ENCODE measurements around the gene FBXW11.

FBXW11 gene

GRCh38 chr5:171839112-171839511 lies 167.3 kb downstream of the FBXW11 start:
- Histone ChIP-seq H3K4me3 (ENCODE audit: low read length) (no peak overlapping the region), H3K9ac (ENCODE audit: low read length) (no peak overlapping the region), H3K9me3 (ENCODE audit: control insufficient read depth, low read length) (no peaks in the 10 kb centered on the region), H3K36me3 (ENCODE audit: control insufficient read depth, insufficient read depth, low read length, severe bottlenecking) (no peaks in the 10 kb centered on the region), H3K27me3 (replicated peaks; ENCODE audit: control insufficient read depth, insufficient read depth, low read length) (peaks cover 6% of the 10 kb centered on the region), H3K4me1 (ENCODE audit: control insufficient read depth, insufficient read depth, low read length) (peaks cover 10% of the 10 kb centered on the region)
- DNase-seq (ENCODE audit: low read depth) = no peak

GRCh38 chr5:171838066-171838465 lies 168.4 kb downstream of the FBXW11 start:
- no peak for DNase-seq (ENCODE audit: low read depth)
- Histone ChIP-seq H3K4me3 (ENCODE audit: low read length) (no peak overlapping the region), H3K9ac (ENCODE audit: low read length) (no peak overlapping the region), H3K27me3 (replicated peaks; ENCODE audit: control insufficient read depth, insufficient read depth, low read length) (peaks cover 6% of the 10 kb centered on the region), H3K36me3 (ENCODE audit: control insufficient read depth, insufficient read depth, low read length, severe bottlenecking) (no peaks in the 10 kb centered on the region), H3K9me3 (ENCODE audit: control insufficient read depth, low read length) (peaks cover 8% of the 10 kb centered on the region), H3K4me1 (ENCODE audit: control insufficient read depth, insufficient read depth, low read length) (peaks cover 10% of the 10 kb centered on the region)

GRCh38 chr5:171837522-171837921 lies 168.9 kb downstream of the FBXW11 start:
- H3K4me1 ChIP-seq (ENCODE audit: control insufficient read depth, insufficient read depth, low read length) = peaks cover 8% of the 10 kb centered on the region
- peaks cover 14% of the 10 kb centered on the region for H3K9me3 ChIP-seq (ENCODE audit: control insufficient read depth, low read length)
- H3K4me3 ChIP-seq (ENCODE audit: low read length) = no peak overlapping the region
- no peaks in the 10 kb centered on the region for H3K36me3 ChIP-seq (ENCODE audit: control insufficient read depth, insufficient read depth, low read length, severe bottlenecking)
- peaks cover 6% of the 10 kb centered on the region for H3K27me3 ChIP-seq (replicated peaks; ENCODE audit: control insufficient read depth, insufficient read depth, low read length)
- H3K9ac ChIP-seq (ENCODE audit: low read length) = no peak overlapping the region
- no peak for DNase-seq (ENCODE audit: low read depth)

- Histone ChIP-seq H3K4me3 (ENCODE audit: low read length) (no peak overlapping the region), H3K27me3 (replicated peaks; ENCODE audit: control insufficient read depth, insufficient read depth, low read length) (peaks cover 6% of the 10 kb centered on the region), H3K36me3 (ENCODE audit: control insufficient read depth, insufficient read depth, low read length, severe bottlenecking) (no peaks in the 10 kb centered on the region), H3K4me1 (ENCODE audit: control insufficient read depth, insufficient read depth, low read length) (no peaks in the 10 kb centered on the region), H3K9me3 (ENCODE audit: control insufficient read depth, low read length) (peaks cover 36% of the 10 kb centered on the region), H3K9ac (ENCODE audit: low read length) (no peak overlapping the region)
- DNase-seq (ENCODE audit: low read depth) = no peak
Measured at GRCh38 chr5:171835066-171835465, 171.4 kb downstream of the FBXW11 start.

GRCh38 chr5:171834461-171834860 lies 172.0 kb downstream of the FBXW11 start:
- DNase-seq (ENCODE audit: low read depth) = no peak
- H3K9ac ChIP-seq (ENCODE audit: low read length) = no peak overlapping the region
- no peaks in the 10 kb centered on the region for H3K36me3 ChIP-seq (ENCODE audit: control insufficient read depth, insufficient read depth, low read length, severe bottlenecking)
- peaks cover 6% of the 10 kb centered on the region for H3K27me3 ChIP-seq (replicated peaks; ENCODE audit: control insufficient read depth, insufficient read depth, low read length)
- peaks cover 42% of the 10 kb centered on the region for H3K9me3 ChIP-seq (ENCODE audit: control insufficient read depth, low read length)
- no peaks in the 10 kb centered on the region for H3K4me1 ChIP-seq (ENCODE audit: control insufficient read depth, insufficient read depth, low read length)
- no peak overlapping the region for H3K4me3 ChIP-seq (ENCODE audit: low read length)

GRCh38 chr5:171832775-171833174 lies 173.7 kb downstream of the FBXW11 start:
- no peak overlapping the region for H3K9ac ChIP-seq (ENCODE audit: low read length)
- no peak for DNase-seq (ENCODE audit: low read depth)
- no peak overlapping the region for H3K4me3 ChIP-seq (ENCODE audit: low read length)
- peaks cover 52% of the 10 kb centered on the region for H3K9me3 ChIP-seq (ENCODE audit: control insufficient read depth, low read length)
- H3K36me3 ChIP-seq (ENCODE audit: control insufficient read depth, insufficient read depth, low read length, severe bottlenecking) = no peaks in the 10 kb centered on the region
- no peaks in the 10 kb centered on the region for H3K4me1 ChIP-seq (ENCODE audit: control insufficient read depth, insufficient read depth, low read length)
- H3K27me3 ChIP-seq (replicated peaks; ENCODE audit: control insufficient read depth, insufficient read depth, low read length) = peaks cover 4% of the 10 kb centered on the region

- no peak overlapping the region for H3K9ac ChIP-seq (ENCODE audit: low read length)
- peaks cover 63% of the 10 kb centered on the region for H3K9me3 ChIP-seq (ENCODE audit: control insufficient read depth, low read length)
- no peak overlapping the region for H3K4me3 ChIP-seq (ENCODE audit: low read length)
- DNase-seq (ENCODE audit: low read depth) = no peak
- H3K36me3 ChIP-seq (ENCODE audit: control insufficient read depth, insufficient read depth, low read length, severe bottlenecking) = no peaks in the 10 kb centered on the region
- no peaks in the 10 kb centered on the region for H3K27me3 ChIP-seq (replicated peaks; ENCODE audit: control insufficient read depth, insufficient read depth, low read length)
- H3K4me1 ChIP-seq (ENCODE audit: control insufficient read depth, insufficient read depth, low read length) = no peaks in the 10 kb centered on the region
Measured at GRCh38 chr5:171830686-171831085, 175.8 kb downstream of the FBXW11 start.

- H3K4me1 ChIP-seq (ENCODE audit: control insufficient read depth, insufficient read depth, low read length) = no peaks in the 10 kb centered on the region
- H3K36me3 ChIP-seq (ENCODE audit: control insufficient read depth, insufficient read depth, low read length, severe bottlenecking) = no peaks in the 10 kb centered on the region
- no peak overlapping the region for H3K4me3 ChIP-seq (ENCODE audit: low read length)
- no peak overlapping the region for H3K9ac ChIP-seq (ENCODE audit: low read length)
- no peak for DNase-seq (ENCODE audit: low read depth)
- H3K27me3 ChIP-seq (replicated peaks; ENCODE audit: control insufficient read depth, insufficient read depth, low read length) = no peaks in the 10 kb centered on the region
- H3K9me3 ChIP-seq (ENCODE audit: control insufficient read depth, low read length) = peaks cover 54% of the 10 kb centered on the region
Measured at GRCh38 chr5:171827162-171827561, 179.3 kb downstream of the FBXW11 start.

GRCh38 chr5:171826132-171826531 lies 180.3 kb downstream of the FBXW11 start:
- H3K27me3 ChIP-seq (replicated peaks; ENCODE audit: control insufficient read depth, insufficient read depth, low read length) = peaks cover 7% of the 10 kb centered on the region
- no peak for DNase-seq (ENCODE audit: low read depth)
- no peak overlapping the region for H3K4me3 ChIP-seq (ENCODE audit: low read length)

GRCh38 chr5:171825051-171825450 lies 181.4 kb downstream of the FBXW11 start:
- DNase-seq (ENCODE audit: low read depth) = no peak

More at GRCh38 chr5:171826132-171826531, 180.3 kb downstream of the FBXW11 start:
- Histone ChIP-seq H3K9ac (ENCODE audit: low read length) (no peak overlapping the region), H3K9me3 (ENCODE audit: control insufficient read depth, low read length) (peaks cover 46% of the 10 kb centered on the region), H3K4me1 (ENCODE audit: control insufficient read depth, insufficient read depth, low read length) (no peaks in the 10 kb centered on the region), H3K36me3 (ENCODE audit: control insufficient read depth, insufficient read depth, low read length, severe bottlenecking) (no peaks in the 10 kb centered on the region)

GRCh38 chr5:171823269-171823668 lies 183.2 kb downstream of the FBXW11 start:
- Histone ChIP-seq H3K9ac (ENCODE audit: low read length) (no peak overlapping the region), H3K4me3 (ENCODE audit: low read length) (no peak overlapping the region)
- no peak for DNase-seq (ENCODE audit: low read depth)

More at GRCh38 chr5:171825051-171825450, 181.4 kb downstream of the FBXW11 start:
- Histone ChIP-seq H3K27me3 (replicated peaks; ENCODE audit: control insufficient read depth, insufficient read depth, low read length) (peaks cover 10% of the 10 kb centered on the region), H3K36me3 (ENCODE audit: control insufficient read depth, insufficient read depth, low read length, severe bottlenecking) (no peaks in the 10 kb centered on the region), H3K4me1 (ENCODE audit: control insufficient read depth, insufficient read depth, low read length) (no peaks in the 10 kb centered on the region), H3K9ac (ENCODE audit: low read length) (no peak overlapping the region), H3K4me3 (ENCODE audit: low read length) (no peak overlapping the region), H3K9me3 (ENCODE audit: control insufficient read depth, low read length) (peaks cover 35% of the 10 kb centered on the region)

GRCh38 chr5:171821286-171821685 lies 185.2 kb downstream of the FBXW11 start:
- Histone ChIP-seq H3K9me3 (ENCODE audit: control insufficient read depth, low read length) (peaks cover 11% of the 10 kb centered on the region), H3K27me3 (replicated peaks; ENCODE audit: control insufficient read depth, insufficient read depth, low read length) (peaks cover 28% of the 10 kb centered on the region), H3K36me3 (ENCODE audit: control insufficient read depth, insufficient read depth, low read length, severe bottlenecking) (no peaks in the 10 kb centered on the region), H3K4me1 (ENCODE audit: control insufficient read depth, insufficient read depth, low read length) (no peaks in the 10 kb centered on the region), H3K4me3 (ENCODE audit: low read length) (no peak overlapping the region), H3K9ac (ENCODE audit: low read length) (no peak overlapping the region)
- DNase-seq (ENCODE audit: low read depth) = no peak

More at GRCh38 chr5:171823269-171823668, 183.2 kb downstream of the FBXW11 start:
- no peaks in the 10 kb centered on the region for H3K36me3 ChIP-seq (ENCODE audit: control insufficient read depth, insufficient read depth, low read length, severe bottlenecking)
- H3K9me3 ChIP-seq (ENCODE audit: control insufficient read depth, low read length) = peaks cover 20% of the 10 kb centered on the region
- H3K4me1 ChIP-seq (ENCODE audit: control insufficient read depth, insufficient read depth, low read length) = no peaks in the 10 kb centered on the region
- H3K27me3 ChIP-seq (replicated peaks; ENCODE audit: control insufficient read depth, insufficient read depth, low read length) = peaks cover 15% of the 10 kb centered on the region
